GM12891 (cell line): Measurements from ENCODE around the gene IQGAP3.

ENCODE experiments used
- PAX5 ChIP-seq: IDR thresholded peaks from 2 replicates; pipeline ENCODE4 v1.6.1; 2011; ENCODE audit warnings: low read length, moderate library complexity, mild to moderate bottlenecking; ENCODE audit not compliant: insufficient read depth, severe bottlenecking
- POLR2A ChIP-seq: IDR thresholded peaks from 2 replicates; pipeline ENCODE4 v1.6.1; 2011; ENCODE audit warnings: low read depth, low read length, control low read depth
- POLR2AphosphoS5 ChIP-seq: IDR thresholded peaks from 2 replicates; pipeline ENCODE4 v1.6.1; 2011; ENCODE audit warnings: low read depth, low read length, control low read depth
- POU2F2 ChIP-seq: IDR thresholded peaks from 2 replicates; pipeline ENCODE4 v1.6.1; 2011; ENCODE audit warnings: low read depth, mild to moderate bottlenecking, control low read depth, low read length, moderate library complexity
- SPI1 ChIP-seq: IDR thresholded peaks from 2 replicates; pipeline ENCODE4 v1.6.1; 2011; ENCODE audit warnings: low read depth, low read length, control low read depth
- TAF1 ChIP-seq: IDR thresholded peaks from 2 replicates; pipeline ENCODE4 v1.6.1; 2011; ENCODE audit warnings: low read depth, low read length, control low read depth

GRCh38 chr1:156579472-156579871, 7.1 kb upstream of the IQGAP3 start, which contains the start of gene TTC24:
- TF ChIP-seq POLR2AphosphoS5 (no peak), POLR2A (no peak), SPI1 (no peak), POU2F2 (no peak), TAF1 (no peak), PAX5 (no peak)
